ENCODE measurements around the gene WDR87.

GRCh38 chr19:37951816-37952210 is 45.4 kb upstream of the WDR87 start:
- TF ChIP-seq CTCF (IDR thresholded peaks at IDR 0.05): no peak
- TF ChIP-seq POLR2A (IDR thresholded peaks at IDR 0.05): no peak
